ENCODE data around the gene FHIP1B. TPM values are rescaled to one million over a fixed set of nuclear protein-coding genes. Genes with fewer than 3 reads are reported as not detected.

Gene FHIP1B
- total RNA-seq, 4 donors from 2014 or later = 19.2 to 43.2 (median 31.3) TPM

GRCh38 chr11:6175440-6175839 lies 59.0 kb downstream of the FHIP1B start:
- TF ChIP-seq CTCF (IDR thresholded peaks at IDR 0.05; ENCODE audit: low read depth) = no peak

GRCh38 chr11:6170226-6170625 lies 64.2 kb downstream of the FHIP1B start, which contains the start of gene OR52B2:
OR52B2 (minus strand) TSS chr11:6170326; CDS start chr11:6170326, 0 bp downstream.
- TF ChIP-seq CTCF (IDR thresholded peaks at IDR 0.05; ENCODE audit: low read depth) = no peak

Other genes with a start within 250 kb of the FHIP1B start
- gene OR52L1, start 247.7 kb downstream of the FHIP1B start, total RNA-seq = not detected
- gene OR56A4, start 227.7 kb downstream of the FHIP1B start, total RNA-seq = under 1 TPM in 1 of 4 donors, not detected in 3; 0.19 TPM
- under 1 TPM in 2 of 4 donors, not detected in 2; under 0.01 to 0.19 TPM for gene OR56A1, start 203.9 kb downstream of the FHIP1B start, total RNA-seq
- not detected for gene OR56B4, start 127.0 kb downstream of the FHIP1B start, total RNA-seq
- under 1 TPM in 1 of 4 donors, not detected in 3; 0.51 TPM for gene OR52B2, start 64.3 kb downstream of the FHIP1B start, total RNA-seq
- not detected for gene OR52W1, start 35.4 kb downstream of the FHIP1B start, total RNA-seq
- gene C11orf42, start 29.1 kb downstream of the FHIP1B start, total RNA-seq = not detected
- not detected for gene CNGA4, start 4.5 kb upstream of the FHIP1B start, total RNA-seq
- not detected for gene CCKBR, start 25.2 kb upstream of the FHIP1B start, total RNA-seq
- gene CAVIN3, start 85.9 kb upstream of the FHIP1B start, total RNA-seq = 100 to 1,000 TPM in 2 of 4 donors, 10 to 100 TPM in 2; 34.9 to 158 (median 90.9) TPM
- 10 to 100 TPM; 21.2 to 47.1 (median 25.8) TPM for gene SMPD1, start 155.8 kb upstream of the FHIP1B start, total RNA-seq
- 10 to 100 TPM; 17.0 to 24.1 (median 21.4) TPM for gene APBB1, start 184.5 kb upstream of the FHIP1B start, total RNA-seq
- 1 to 10 TPM in 1 of 4 donors, under 1 TPM in 1, not detected in 2; 0.57 to 2.4 TPM for gene HPX, start 206.4 kb upstream of the FHIP1B start, total RNA-seq
- 10 to 100 TPM; 11.9 to 22.0 (median 19.2) TPM for gene TRIM3, start 239.3 kb upstream of the FHIP1B start, total RNA-seq
- 10 to 100 TPM; 34.2 to 50.7 (median 38.4) TPM for gene ARFIP2, start 246.7 kb upstream of the FHIP1B start, total RNA-seq
- gene TIMM10B, start 246.9 kb upstream of the FHIP1B start, total RNA-seq = 10 to 100 TPM; 28.2 to 37.4 (median 32.8) TPM